Adrenal gland (tissue), 12 donors: ENCODE data around the gene CUX1. TPM values are rescaled to one million over a fixed set of nuclear protein-coding genes. Genes with fewer than 3 reads are reported as not detected.

Source experiments
- DNase-seq, 7 donors: peaks; one replicate each; pipeline ENCODE4 v3.0.0-alpha.2; 2019 to 2020
- H3K27ac ChIP-seq, 5 donors: fragments of 200-600 bp; sonication (generic) in 4 of 5; 1 replicate in 3 of 5; 2 replicates in 2 of 5; pipeline versions ENCODE4 v1.5.1 to v1.8.0; 2016 to 2020; ENCODE audit warnings: mild to moderate bottlenecking in 1 of 5
- H3K27me3 ChIP-seq: fragments of 200-600 bp; 2 replicates; pipeline ENCODE4 v1.8.0; 2021
- H3K36me3 ChIP-seq, 2 donors: fragments of 200-600 bp; replicated peaks in 1 of 2; 1 replicate in 1 of 2; 2 replicates in 1 of 2; pipeline versions ENCODE4 v1.5.1 to v1.8.0; 2018 to 2022
- H3K4me1 ChIP-seq, 2 donors: fragments of 200-600 bp; replicated peaks in 1 of 2; 1 replicate in 1 of 2; 2 replicates in 1 of 2; pipeline versions ENCODE4 v1.5.1 to v1.8.0; 2018 to 2021
- H3K4me3 ChIP-seq, 4 donors: fragments of 200-600 bp; sonication (generic) in 3 of 4; one replicate each; pipeline ENCODE4 v1.5.1; 2016 to 2018
- H3K9me3 ChIP-seq, 3 donors: fragments of 200-600 bp; sonication (generic) in 1 of 3; replicated peaks in 1 of 3; 1 replicate in 2 of 3; 2 replicates in 1 of 3; pipeline versions ENCODE4 v1.5.1 to v1.8.0; 2016 to 2021
- POLR2A ChIP-seq, 2 donors: fragments of 450-650 bp; IDR thresholded peaks; one replicate each; pipeline ENCODE4 v1.6.1; 2017; ENCODE audit warnings: antibody characterized with exemption in 2 of 2, mild to moderate bottlenecking in 2 of 2, moderate library complexity in 1 of 2
- WGBS, 4 donors: extraction: QIAGEN DNeasy Blood & Tissue Kit in 2 of 4; methylation state at CpG; one replicate each; pipeline versions ENCODE4 v1.1.5 to v1.1.7; 2013 to 2017; 5-methylcytosine and 5-hydroxymethylcytosine counted together
- intact Hi-C, 2 donors: fragments of 100-400 bp; cut with DNase I; formaldehyde crosslinking; loops; one replicate each; pipeline versions ENCODE4 v1.14.1 to v1.15.0; 2022 to 2023
- polyA plus RNA-seq, 3 donors: library from polyadenylated mRNA; stranded (reverse); fragments of 200-250 nt in 2 of 3; fragments of 350-450 nt in 1 of 3; fragmentation: Illumina TruSeq in 1 of 3; extraction: RNeasy Lipid Tissue Mini Kit (QIAGEN cat#74804) in 1 of 3; gene quantifications; one replicate each; pipeline ENCODE4 v1.2.3, GENCODE V29; 2013 to 2014
- total RNA-seq, 9 donors: library from RNA; depleted of rRNA in 4 of 9; stranded (reverse); fragments of >200 nt in 4 of 9; fragments of 120-200 nt in 1 of 9; fragmentation: NEBNext Ultra II Directional in 1 of 9; extraction: Animal tissue kit (Norgen Biotek cat#: 25700) in 1 of 9; gene quantifications; one replicate each; pipeline versions ENCODE4 v1.1.0 to v1.2.4, GENCODE V29; 2013 to 2023
- TF ChIP-seq, protein P1 (sequence below), 6 experiments: fragments of 450-650 bp in 4 of 6; fragments of 200-600 bp in 2 of 6; sonication (generic) in 1 of 6; IDR thresholded peaks; 1 replicate in 5 of 6; 2 replicates in 1 of 6; pipeline versions ENCODE4 v1.5.1 to v1.8.0; 2016 to 2021; ENCODE audit warnings: antibody characterized with exemption in 6 of 6, mild to moderate bottlenecking in 2 of 6, moderate library complexity in 1 of 6
- donor health status: healthy with polysubstance abuse.
- donor health status: Bipolar disorder and iron deficiency.
- donor health status: DM: yes; HTN: yes; CAD: no.
- donor health status: DM: no; HTN: no; CAD: no.
- donor health status: DM: no; HTN: no; CAD: no.
- donor health status: DM: yes; HTN: yes; CAD: no.

The CUX1 gene
- total and polyA plus RNA-seq, 12 donors = 17.2 to 72.6 (median 58.3) TPM

- intact Hi-C loops = no loop called here
- Histone ChIP-seq H3K27me3 (no peaks in the 10 kb centered on the region), H3K27ac (no peak overlapping the region), H3K36me3 (no peaks in the 10 kb centered on the region), H3K4me1 (peaks cover 10 to 21% of the 10 kb centered on the region in 2 donors), H3K9me3 (no peaks in the 10 kb centered on the region), H3K4me3 (no peak overlapping the region)
- no peak for TF ChIP-seq POLR2A (IDR thresholded peaks at IDR 0.05)
- TF ChIP-seq, protein P1, sequence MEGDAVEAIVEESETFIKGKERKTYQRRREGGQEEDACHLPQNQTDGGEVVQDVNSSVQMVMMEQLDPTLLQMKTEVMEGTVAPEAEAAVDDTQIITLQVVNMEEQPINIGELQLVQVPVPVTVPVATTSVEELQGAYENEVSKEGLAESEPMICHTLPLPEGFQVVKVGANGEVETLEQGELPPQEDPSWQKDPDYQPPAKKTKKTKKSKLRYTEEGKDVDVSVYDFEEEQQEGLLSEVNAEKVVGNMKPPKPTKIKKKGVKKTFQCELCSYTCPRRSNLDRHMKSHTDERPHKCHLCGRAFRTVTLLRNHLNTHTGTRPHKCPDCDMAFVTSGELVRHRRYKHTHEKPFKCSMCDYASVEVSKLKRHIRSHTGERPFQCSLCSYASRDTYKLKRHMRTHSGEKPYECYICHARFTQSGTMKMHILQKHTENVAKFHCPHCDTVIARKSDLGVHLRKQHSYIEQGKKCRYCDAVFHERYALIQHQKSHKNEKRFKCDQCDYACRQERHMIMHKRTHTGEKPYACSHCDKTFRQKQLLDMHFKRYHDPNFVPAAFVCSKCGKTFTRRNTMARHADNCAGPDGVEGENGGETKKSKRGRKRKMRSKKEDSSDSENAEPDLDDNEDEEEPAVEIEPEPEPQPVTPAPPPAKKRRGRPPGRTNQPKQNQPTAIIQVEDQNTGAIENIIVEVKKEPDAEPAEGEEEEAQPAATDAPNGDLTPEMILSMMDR (IDR thresholded peaks at IDR 0.05) = no peak
- DNase-seq = no peak
- 89 to 91% (median 89%) methylated on average over 12 of the region's 12 CpGs for WGBS, 4 donors
Observed at GRCh38 chr7:101957744-101958525, 140.5 kb downstream of the CUX1 start.

DNA sequence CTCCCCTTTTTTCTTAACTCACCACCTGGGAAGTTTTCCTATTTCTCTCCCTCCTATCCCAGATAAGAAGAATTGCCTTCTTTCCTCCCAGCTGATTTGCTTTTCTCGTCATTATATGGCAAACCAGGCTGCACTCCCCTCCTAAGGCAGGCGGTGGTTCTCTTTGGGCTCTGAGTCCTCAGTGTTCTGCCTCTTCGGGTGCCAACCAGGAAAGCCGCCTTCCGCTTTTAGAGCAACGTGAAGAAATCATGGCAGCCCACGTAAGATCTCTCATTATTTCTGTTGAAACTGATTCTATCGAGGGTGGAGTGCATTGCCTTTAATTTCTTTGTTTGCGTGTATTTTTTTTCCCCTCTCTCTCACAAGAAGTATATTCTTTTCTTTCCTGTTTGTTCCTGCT, 141.9 kb downstream of the CUX1 start:
- TF ChIP-seq POLR2A (IDR thresholded peaks at IDR 0.05) = no peak
- TF ChIP-seq, protein P1 (IDR thresholded peaks at IDR 0.05) = no peak
- no peak overlapping the region for H3K4me3 ChIP-seq
- H3K9me3 ChIP-seq = no peaks in the 10 kb centered on the region
- no peaks in the 10 kb centered on the region for H3K27me3 ChIP-seq
- no peak overlapping the region for H3K27ac ChIP-seq
- DNase-seq = no peak
- no peaks in the 10 kb centered on the region for H3K36me3 ChIP-seq
- WGBS, 4 donors = 92 to 96% (median 95%) methylated on average over 9 of the region's 9 CpGs
- intact Hi-C loops = no loop called here
- H3K4me1 ChIP-seq = peaks cover 0 to 7% of the 10 kb centered on the region in 2 donors

DNA sequence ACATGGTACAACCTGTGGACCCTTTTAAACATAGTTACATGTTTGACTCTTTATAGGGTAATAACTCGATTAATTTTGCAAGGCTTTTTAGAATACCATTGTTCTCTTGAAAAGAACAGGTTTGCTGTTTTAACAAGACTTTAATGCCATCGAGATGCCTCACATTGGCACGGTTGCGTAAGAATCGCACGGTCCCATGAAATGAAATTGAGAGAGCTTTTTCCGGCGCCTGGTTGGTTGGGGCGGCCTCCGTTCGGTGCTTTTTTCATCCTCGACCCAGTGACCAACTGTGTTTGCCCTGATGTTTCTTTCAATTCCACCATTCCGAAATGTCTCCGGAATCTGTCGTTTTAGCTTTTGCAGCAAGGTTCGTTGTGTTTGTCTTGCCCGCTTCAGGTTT, 142.4 kb downstream of the CUX1 start:
- H3K4me3 ChIP-seq = no peak overlapping the region
- no peaks in the 10 kb centered on the region for H3K36me3 ChIP-seq
- WGBS, 4 donors = 96 to 97% (median 97%) methylated on average over 17 of the region's 17 CpGs
- no peak for DNase-seq
- H3K27me3 ChIP-seq = no peaks in the 10 kb centered on the region
- intact Hi-C loops = no loop called here
- H3K9me3 ChIP-seq = no peaks in the 10 kb centered on the region
- H3K27ac ChIP-seq = no peak overlapping the region
- no peak for TF ChIP-seq POLR2A (IDR thresholded peaks at IDR 0.05)
- TF ChIP-seq, protein P1 (IDR thresholded peaks at IDR 0.05) = no peak
- H3K4me1 ChIP-seq = peaks cover 0 to 2% of the 10 kb centered on the region in 2 donors

- H3K4me1 ChIP-seq = no peaks in the 10 kb centered on the region
- no peak overlapping the region for H3K4me3 ChIP-seq
- no peak overlapping the region for H3K27ac ChIP-seq
- no peaks in the 10 kb centered on the region for H3K36me3 ChIP-seq
- TF ChIP-seq POLR2A (IDR thresholded peaks at IDR 0.05) = no peak
- TF ChIP-seq, protein P1 (IDR thresholded peaks at IDR 0.05) = no peak
- H3K27me3 ChIP-seq = no peaks in the 10 kb centered on the region
- intact Hi-C loops = no loop called here
- no peak for DNase-seq
- H3K9me3 ChIP-seq = no peaks in the 10 kb centered on the region
- WGBS, 4 donors = 94 to 100% (median 98%) methylated on average over 4 of the region's 4 CpGs
Observed at GRCh38 chr7:101960323-101960722, 142.9 kb downstream of the CUX1 start.
